Gastrocnemius medialis (tissue), 4 donors: Measurements from ENCODE around the gene SH3GL1. TPM values are rescaled to one million over a fixed set of nuclear protein-coding genes. Genes with fewer than 3 reads are reported as not detected.

ENCODE experiments used
- ATAC-seq, 2 donors: fragments of 150-250 bp; one replicate each; pipeline ENCODE4 v1.9.1; 2016
- DNase-seq, 2 donors: peaks; one replicate each; pipeline ENCODE4 v3.0.0-alpha.2; 2019
- H3K27ac ChIP-seq, 4 donors: fragments of 200-600 bp; sonication (generic); 1 replicate in 1 of 4; 2 replicates in 3 of 4; pipeline ENCODE4 v1.5.1; 2016 to 2018; ENCODE audit warnings: mild to moderate bottlenecking in 2 of 4, moderate library complexity in 1 of 4
- H3K27me3 ChIP-seq, 3 donors: fragments of 200-600 bp; sonication (generic) in 2 of 3; 1 replicate in 1 of 3; 2 replicates in 2 of 3; pipeline versions ENCODE4 v1.5.1 to v1.6.0; 2016 to 2019; ENCODE audit warnings: mild to moderate bottlenecking in 1 of 3, moderate library complexity in 1 of 3
- H3K36me3 ChIP-seq, 2 donors: fragments of 200-600 bp; sonication (generic) in 1 of 2; one replicate each; pipeline ENCODE4 v1.5.1; 2017 to 2018
- H3K4me1 ChIP-seq, 2 donors: fragments of 200-600 bp; sonication (generic) in 1 of 2; one replicate each; pipeline ENCODE4 v1.5.1; 2016 to 2017; ENCODE audit warnings: mild to moderate bottlenecking in 2 of 2
- H3K4me3 ChIP-seq, 4 donors: fragments of 200-600 bp; sonication (generic) in 3 of 4; 1 replicate in 1 of 4; 2 replicates in 3 of 4; pipeline ENCODE4 v1.5.1; 2016 to 2019; ENCODE audit warnings: mild to moderate bottlenecking in 2 of 4
- H3K9me3 ChIP-seq, 3 donors: fragments of 200-600 bp; sonication (generic) in 2 of 3; 1 replicate in 1 of 3; 2 replicates in 2 of 3; pipeline ENCODE4 v1.5.1; 2016 to 2019
- POLR2A ChIP-seq, 2 donors: fragments of 450-650 bp; IDR thresholded peaks; one replicate each; pipeline ENCODE4 v1.6.1; 2017; ENCODE audit warnings: antibody characterized with exemption in 2 of 2, mild to moderate bottlenecking in 2 of 2, moderate library complexity in 2 of 2
- in situ Hi-C, 4 donors: fragments of 200-750 bp; cut with MboI; loops; one replicate each; pipeline versions ENCODE4 v1.15.0 to v1.8.0; 2017; ENCODE audit warnings: low sequenced_read_pairs in 4 of 4
- intact Hi-C: fragments of 100-400 bp; cut with DNase I; formaldehyde crosslinking; loops from one replicate; pipeline ENCODE4 v1.15.1; 2023; ENCODE audit warnings: low total_unique reads
- total RNA-seq, 4 donors: library from RNA; depleted of rRNA; stranded (reverse); fragments of >200 nt; gene quantifications; one replicate each; pipeline versions ENCODE4 v1.1.0 to v1.2.3, GENCODE V29; 2016
- TF ChIP-seq, protein P1 (sequence below), 5 experiments: fragments of 450-650 bp in 3 of 5; fragments of 200-600 bp in 2 of 5; sonication (generic) in 2 of 5; IDR thresholded peaks in 4 of 5; conservative IDR thresholded peaks in 1 of 5; 1 replicate in 4 of 5; 2 replicates in 1 of 5; pipeline ENCODE4 v1.5.1; 2016 to 2019; ENCODE audit warnings: antibody characterized with exemption in 5 of 5, mild to moderate bottlenecking in 3 of 5, moderate library complexity in 3 of 5

SH3GL1 gene, protein sequence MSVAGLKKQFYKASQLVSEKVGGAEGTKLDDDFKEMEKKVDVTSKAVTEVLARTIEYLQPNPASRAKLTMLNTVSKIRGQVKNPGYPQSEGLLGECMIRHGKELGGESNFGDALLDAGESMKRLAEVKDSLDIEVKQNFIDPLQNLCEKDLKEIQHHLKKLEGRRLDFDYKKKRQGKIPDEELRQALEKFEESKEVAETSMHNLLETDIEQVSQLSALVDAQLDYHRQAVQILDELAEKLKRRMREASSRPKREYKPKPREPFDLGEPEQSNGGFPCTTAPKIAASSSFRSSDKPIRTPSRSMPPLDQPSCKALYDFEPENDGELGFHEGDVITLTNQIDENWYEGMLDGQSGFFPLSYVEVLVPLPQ
- 10 to 100 TPM; 11.6 to 19.4 (median 15.8) TPM for total RNA-seq

DNA sequence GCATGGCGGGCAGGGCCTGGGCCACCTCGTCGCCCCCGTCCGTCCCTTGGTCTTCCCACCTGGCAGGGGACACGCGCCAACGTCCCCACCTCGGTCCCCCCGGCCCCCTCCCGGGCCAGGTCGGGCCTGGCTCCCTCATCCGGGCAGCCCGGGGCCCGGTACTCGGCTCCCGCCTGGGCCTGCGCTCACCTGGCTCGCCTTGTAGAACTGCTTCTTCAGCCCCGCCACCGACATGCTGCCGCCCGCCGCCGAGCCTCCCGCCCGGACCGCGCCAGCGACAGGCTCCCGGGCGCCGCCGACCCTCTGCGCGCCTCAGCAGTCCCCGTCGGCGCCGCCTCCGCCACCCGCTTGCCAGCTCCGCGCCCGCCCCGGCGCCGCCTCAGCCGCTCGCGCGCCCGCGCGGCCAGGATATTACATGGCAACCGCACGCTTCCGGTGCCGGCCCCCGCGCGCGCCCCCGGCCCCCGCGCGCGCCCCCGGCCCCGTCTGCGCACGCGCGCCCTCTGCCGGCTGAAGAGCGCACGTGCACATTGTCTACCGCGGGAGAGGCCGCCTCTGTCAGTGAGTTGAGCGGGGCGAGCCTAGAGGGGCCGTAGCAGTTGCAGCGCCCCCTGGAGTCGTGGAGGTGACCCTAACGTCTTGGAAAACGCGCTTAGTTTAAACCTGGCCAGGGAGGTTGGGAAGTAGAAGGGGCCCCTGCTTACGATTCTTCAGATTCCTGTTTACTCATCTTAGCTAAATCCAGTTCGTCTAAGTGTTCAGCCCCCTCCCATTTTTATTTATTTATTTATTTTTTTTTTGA lies at the start of gene SH3GL1:
Gene SH3GL1, minus strand, starts transcription at position 413 of the 802 bp plus-strand sequence. Its CDS starts 179 bp downstream, at position 234.
- intact Hi-C loops = loop anchor here (1.0 to 10.0 kb wide), 7 partner anchors 21 to 336 kb away; partner anchors contain the start of genes PLIN5, YJU2 and ZBTB7A
- peak within 1 kb of the TSS; percentile 96 to 98 (median 97) for H3K27ac ChIP-seq
- peak; percentile 70 to 74 for ATAC-seq
- DNase-seq = peak; percentile 91 to 92
- in situ Hi-C loops = loop anchor here in 1 of 4 donors (25.0 kb wide), 1 partner anchor 138 kb away; no protein-coding TSS in a partner anchor
- no peaks in the 10 kb centered on the region for H3K9me3 ChIP-seq
- peak; percentile 92 to 98 for TF ChIP-seq POLR2A (IDR thresholded peaks at IDR 0.05)
- TF ChIP-seq, protein P1, sequence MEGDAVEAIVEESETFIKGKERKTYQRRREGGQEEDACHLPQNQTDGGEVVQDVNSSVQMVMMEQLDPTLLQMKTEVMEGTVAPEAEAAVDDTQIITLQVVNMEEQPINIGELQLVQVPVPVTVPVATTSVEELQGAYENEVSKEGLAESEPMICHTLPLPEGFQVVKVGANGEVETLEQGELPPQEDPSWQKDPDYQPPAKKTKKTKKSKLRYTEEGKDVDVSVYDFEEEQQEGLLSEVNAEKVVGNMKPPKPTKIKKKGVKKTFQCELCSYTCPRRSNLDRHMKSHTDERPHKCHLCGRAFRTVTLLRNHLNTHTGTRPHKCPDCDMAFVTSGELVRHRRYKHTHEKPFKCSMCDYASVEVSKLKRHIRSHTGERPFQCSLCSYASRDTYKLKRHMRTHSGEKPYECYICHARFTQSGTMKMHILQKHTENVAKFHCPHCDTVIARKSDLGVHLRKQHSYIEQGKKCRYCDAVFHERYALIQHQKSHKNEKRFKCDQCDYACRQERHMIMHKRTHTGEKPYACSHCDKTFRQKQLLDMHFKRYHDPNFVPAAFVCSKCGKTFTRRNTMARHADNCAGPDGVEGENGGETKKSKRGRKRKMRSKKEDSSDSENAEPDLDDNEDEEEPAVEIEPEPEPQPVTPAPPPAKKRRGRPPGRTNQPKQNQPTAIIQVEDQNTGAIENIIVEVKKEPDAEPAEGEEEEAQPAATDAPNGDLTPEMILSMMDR (IDR thresholded peaks at IDR 0.05 in 4 of 5, conservative IDR thresholded peaks at IDR 0.05 in 1 of 5) = peak; percentile 92 to 99 (median 98)
- no peaks in the 10 kb centered on the region for H3K27me3 ChIP-seq
- H3K4me3 ChIP-seq = peak within 1 kb of the TSS; percentile 88 to 97 (median 93)
- peaks cover 34 to 46% of the 10 kb centered on the region in 2 donors for H3K4me1 ChIP-seq
- H3K36me3 ChIP-seq = peaks cover 0 to 2% of the 10 kb centered on the region in 2 donors

DNA sequence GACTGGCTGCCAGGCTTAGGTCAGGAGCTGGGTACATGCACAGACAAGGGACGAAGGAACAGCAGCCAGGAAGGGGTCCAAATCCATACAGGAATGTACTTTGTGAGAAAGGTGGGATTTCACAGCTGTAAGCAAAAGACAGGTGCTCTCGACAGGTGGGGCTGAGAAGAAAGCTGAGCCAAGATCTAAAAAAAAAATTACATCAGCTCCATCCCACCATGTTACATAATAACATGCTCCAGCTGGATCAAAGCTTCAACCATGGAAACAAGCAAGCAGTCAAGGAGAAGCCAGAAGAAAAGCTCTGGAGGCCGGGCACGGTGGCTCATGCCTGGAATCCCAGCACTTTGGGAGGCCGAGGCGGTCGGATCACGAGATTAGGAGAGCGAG lies 49.3 kb upstream of the SH3GL1 start:
- Histone ChIP-seq H3K27ac (peak overlapping the region; percentile 84 to 93 (median 88)), H3K4me3 (no peak overlapping the region), H3K9me3 (no peaks in the 10 kb centered on the region), H3K4me1 (peaks cover 18 to 23% of the 10 kb centered on the region in 2 donors), H3K36me3 (peaks cover 0 to 76% of the 10 kb centered on the region in 2 donors), H3K27me3 (no peaks in the 10 kb centered on the region)
- intact Hi-C loops = loop anchor here (1.0 to 10.0 kb wide), 3 partner anchors 47 to 105 kb away; partner anchors contain the start of genes CHAF1A and MPND
- DNase-seq = no peak
- in situ Hi-C loops = no loop called here
- ATAC-seq = peak; percentile 9 to 50
- TF ChIP-seq POLR2A (IDR thresholded peaks at IDR 0.05) = no peak
- TF ChIP-seq, protein P1 (IDR thresholded peaks at IDR 0.05 in 4 of 5, conservative IDR thresholded peaks at IDR 0.05 in 1 of 5) = no peak

DNA sequence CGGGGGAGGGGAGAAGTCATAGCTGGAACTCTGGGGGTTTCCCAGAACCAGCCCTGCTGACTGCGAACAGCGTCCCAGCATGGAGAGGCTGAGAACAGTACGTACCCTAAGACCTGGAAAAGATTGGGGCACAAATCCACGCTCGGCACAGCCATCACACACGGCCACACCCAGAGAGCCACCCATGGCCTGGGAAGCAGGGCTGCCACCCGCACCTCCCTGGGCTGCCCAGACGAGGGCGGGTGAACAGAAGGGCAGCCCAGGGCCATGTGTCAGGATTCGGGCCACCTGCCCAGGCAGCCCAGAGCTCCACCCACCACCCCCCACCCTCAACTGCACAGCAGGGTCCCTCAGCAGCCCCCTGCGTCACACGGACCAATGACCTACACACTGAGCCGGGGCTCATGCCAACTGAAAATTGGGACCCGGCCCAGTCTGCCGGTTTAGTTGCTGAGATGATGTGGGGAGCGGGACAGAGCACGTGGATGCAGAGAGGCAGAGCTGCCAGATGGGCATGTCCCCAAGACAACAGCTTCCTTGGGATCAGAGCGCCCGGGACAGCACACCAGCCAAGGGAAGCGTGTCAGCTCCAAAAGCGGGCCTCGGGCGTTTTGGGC lies 48.8 kb upstream of the SH3GL1 start:
- TF ChIP-seq, protein P1 (IDR thresholded peaks at IDR 0.05 in 4 of 5, conservative IDR thresholded peaks at IDR 0.05 in 1 of 5) = peak; percentile 24 to 51 (median 44)
- TF ChIP-seq POLR2A (IDR thresholded peaks at IDR 0.05) = peak; percentile 13 to 18
- DNase-seq (peak; percentile 89 to 97), ATAC-seq (peak; percentile 84 to 92)
- intact Hi-C loops = loop anchor here (1.0 to 2.0 kb wide), 2 partner anchors 46 to 65 kb away; partner anchors contain the start of gene CHAF1A
- Histone ChIP-seq H3K27ac (peak overlapping the region; percentile 84 to 93 (median 88)), H3K36me3 (peaks cover 0 to 76% of the 10 kb centered on the region in 2 donors), H3K4me3 (no peak overlapping the region), H3K9me3 (no peaks in the 10 kb centered on the region), H3K27me3 (no peaks in the 10 kb centered on the region), H3K4me1 (peaks cover 14 to 19% of the 10 kb centered on the region in 2 donors)
- in situ Hi-C loops = no loop called here
